DND-41 (cell line): ENCODE measurements around the gene HGS.

Experiments used
- CTCF ChIP-seq: IDR thresholded peaks from 2 replicates; pipeline ENCODE4 v1.5.1; 2012; ENCODE audit warnings: borderline replicate concordance, low read length, moderate library complexity, mild to moderate bottlenecking; ENCODE audit not compliant: poor library complexity, severe bottlenecking; ENCODE audit errors: extremely low read depth
- EZH2 ChIP-seq: IDR thresholded peaks from 3 replicates; pipeline ENCODE4 v1.6.1; 2012; ENCODE audit warnings: borderline replicate concordance, low read depth, mild to moderate bottlenecking, moderate library complexity, low read length, inconsistent platforms; ENCODE audit not compliant: severe bottlenecking

- no peak for TF ChIP-seq CTCF
- no peak for TF ChIP-seq EZH2
Observed at GRCh38 chr17:81714412-81715106, 30.7 kb downstream of the HGS start.
